Upper lobe of left lung (tissue), 4 donors: ENCODE data around the gene NT5C.

ENCODE experiments used
- CTCF ChIP-seq, 6 experiments: fragments of 450-650 bp in 4 of 6; fragments of 200-600 bp in 2 of 6; sonication (generic) in 2 of 6; IDR thresholded peaks; one replicate each; pipeline ENCODE4 v1.5.1; 2016 to 2019; ENCODE audit warnings: antibody characterized with exemption in 6 of 6
- EP300 ChIP-seq, 4 donors: sonication (generic); formaldehyde crosslinking; IDR thresholded peaks; one replicate each; pipeline ENCODE4 v1.5.1; 2017; ENCODE audit warnings: antibody characterized with exemption in 4 of 4, control low read depth in 2 of 4
- POLR2A ChIP-seq, 4 donors: fragments of 450-650 bp; IDR thresholded peaks; one replicate each; pipeline ENCODE4 v1.5.1; 2016 to 2017; ENCODE audit warnings: antibody characterized with exemption in 4 of 4, mild to moderate bottlenecking in 2 of 4

GRCh38 chr17:75160211-75160610 lies 28.7 kb upstream of the NT5C start:
- TF ChIP-seq CTCF (IDR thresholded peaks at IDR 0.05) (no peak), POLR2A (IDR thresholded peaks at IDR 0.05) (no peak), EP300 (IDR thresholded peaks at IDR 0.05) (no peak)
